ENCODE results near the gene POLR3H. TPM values are rescaled to one million over a fixed set of nuclear protein-coding genes. Genes with fewer than 3 reads are reported as not detected.
A peak's percentile ranks its signal among the peaks of the same experiment; 100 is the strongest.

POLR3H gene
- total RNA-seq, 1 donor from 2014 or later, result 43.7 TPM

GRCh38 chr22:41534219-41534618, 10.1 kb downstream of the POLR3H start:
- Histone ChIP-seq H3K27me3 (no peaks in the 10 kb centered on the region), H3K27ac (no peak overlapping the region), H3K36me3 (peaks cover 42% of the 10 kb centered on the region), H3K9me3 (no peaks in the 10 kb centered on the region), H3K4me1 (peaks cover 4% of the 10 kb centered on the region), H3K4me3 (no peak overlapping the region)
- intact Hi-C loops (cut with DNase I), result no loop called here
- ATAC-seq (no peak), DNase-seq (no peak)
- no peak for TF ChIP-seq CTCF (IDR thresholded peaks at IDR 0.05)

GRCh38 chr22:41532908-41533825, 11.1 kb downstream of the POLR3H start:
- ATAC-seq (peak; percentile 76), DNase-seq (peak; percentile 83)
- intact Hi-C loops (cut with DNase I), result no loop called here
- no peaks in the 10 kb centered on the region for H3K27me3 ChIP-seq
- peaks cover 49% of the 10 kb centered on the region for H3K36me3 ChIP-seq
- H3K9me3 ChIP-seq, result no peaks in the 10 kb centered on the region
- no peak overlapping the region for H3K4me3 ChIP-seq
- no peak overlapping the region for H3K27ac ChIP-seq
- H3K4me1 ChIP-seq, result peaks cover 4% of the 10 kb centered on the region
- TF ChIP-seq CTCF (IDR thresholded peaks at IDR 0.05), result peak; percentile 73

- Histone ChIP-seq H3K4me3 (no peak overlapping the region), H3K27me3 (no peaks in the 10 kb centered on the region), H3K4me1 (peaks cover 4% of the 10 kb centered on the region), H3K9me3 (no peaks in the 10 kb centered on the region), H3K36me3 (peaks cover 62% of the 10 kb centered on the region), H3K27ac (no peak overlapping the region)
- intact Hi-C loops (cut with DNase I), result no loop called here
- no peak for TF ChIP-seq CTCF (IDR thresholded peaks at IDR 0.05)
- no peak for ATAC-seq
- DNase-seq, result no peak
Observed at GRCh38 chr22:41531715-41532477, 12.4 kb downstream of the POLR3H start.

- Histone ChIP-seq H3K4me3 (no peak overlapping the region), H3K27me3 (no peaks in the 10 kb centered on the region), H3K36me3 (peaks cover 70% of the 10 kb centered on the region), H3K9me3 (no peaks in the 10 kb centered on the region), H3K27ac (no peak overlapping the region), H3K4me1 (peaks cover 4% of the 10 kb centered on the region)
- DNase-seq (no peak), ATAC-seq (no peak)
- no peak for TF ChIP-seq CTCF (IDR thresholded peaks at IDR 0.05)
- intact Hi-C loops (cut with DNase I), result no loop called here
Observed at GRCh38 chr22:41530890-41531714, 13.2 kb downstream of the POLR3H start.

GRCh38 chr22:41528938-41529561, 15.2 kb downstream of the POLR3H start:
- H3K4me1 ChIP-seq, result peaks cover 21% of the 10 kb centered on the region
- no peak for ATAC-seq
- intact Hi-C loops (cut with DNase I), result loop anchor here (5.0 kb wide), 1 partner anchor 127 kb away; no protein-coding TSS in a partner anchor

More at GRCh38 chr22:41528938-41529561, 15.2 kb downstream of the POLR3H start:
- Histone ChIP-seq H3K36me3 (peaks cover 75% of the 10 kb centered on the region), H3K4me3 (no peak overlapping the region), H3K27me3 (no peaks in the 10 kb centered on the region), H3K9me3 (no peaks in the 10 kb centered on the region), H3K27ac (no peak overlapping the region)
- DNase-seq, result no peak
- no peak for TF ChIP-seq CTCF (IDR thresholded peaks at IDR 0.05)
